NCI-H2196 treated with DMSO at 0.1 percent for 48 hours (cell line): ENCODE results near the gene RFK.
"Not testable (repeated sequence)": the region's sequence is repeated elsewhere in the genome, so short reads cannot be mapped to it uniquely, and the experiment has no call there.

Experiments
- DNase-seq: peaks from one replicate; lab custom pipeline; 2025; ENCODE audit not compliant: unreplicated experiment; lab: John Stamatoyannopoulos, UW

The RFK gene

DNA sequence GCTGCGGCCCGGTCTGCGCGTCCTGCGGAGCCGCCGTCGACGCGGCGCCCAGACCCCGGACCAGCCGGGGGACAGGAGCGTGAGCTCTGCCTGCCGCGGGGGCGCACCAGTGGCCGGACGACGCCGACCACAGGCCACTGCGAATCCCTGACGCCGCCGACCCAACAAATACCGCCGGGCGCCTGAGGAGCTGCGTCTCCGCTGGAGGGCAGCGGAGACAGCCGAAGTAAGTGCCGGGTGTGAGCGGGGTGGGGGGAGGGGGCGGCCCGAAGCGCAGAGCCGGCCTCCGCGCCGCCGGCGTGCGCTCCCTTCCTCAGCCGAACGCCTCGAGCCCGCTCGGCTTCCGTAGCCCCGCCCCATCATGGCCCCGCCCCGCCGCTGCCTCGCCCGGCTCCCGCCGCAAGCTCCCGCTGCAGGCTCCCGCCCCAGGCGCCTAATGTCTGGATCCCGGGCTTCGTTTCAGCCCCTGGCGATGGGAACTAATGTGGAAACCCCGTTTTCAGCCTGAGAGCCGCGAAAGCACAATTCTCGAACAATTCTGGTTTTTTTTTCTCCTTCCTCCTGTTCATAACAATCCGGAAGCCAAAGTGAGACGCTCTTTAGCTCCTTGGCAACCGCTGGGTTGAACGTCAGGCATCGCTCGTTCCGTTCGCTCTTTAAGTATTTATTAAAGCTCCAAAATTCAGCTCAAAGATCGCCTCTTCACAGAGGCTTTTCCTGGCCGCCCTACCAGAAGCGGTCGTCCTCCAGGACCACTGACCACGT lies at the start of gene RFK:
Gene RFK (minus strand): TSS at position 232 of the 765 bp plus-strand sequence. CDS start 255 bp downstream, outside the sequence.
- DNase-seq, result peak; percentile 80

DNA sequence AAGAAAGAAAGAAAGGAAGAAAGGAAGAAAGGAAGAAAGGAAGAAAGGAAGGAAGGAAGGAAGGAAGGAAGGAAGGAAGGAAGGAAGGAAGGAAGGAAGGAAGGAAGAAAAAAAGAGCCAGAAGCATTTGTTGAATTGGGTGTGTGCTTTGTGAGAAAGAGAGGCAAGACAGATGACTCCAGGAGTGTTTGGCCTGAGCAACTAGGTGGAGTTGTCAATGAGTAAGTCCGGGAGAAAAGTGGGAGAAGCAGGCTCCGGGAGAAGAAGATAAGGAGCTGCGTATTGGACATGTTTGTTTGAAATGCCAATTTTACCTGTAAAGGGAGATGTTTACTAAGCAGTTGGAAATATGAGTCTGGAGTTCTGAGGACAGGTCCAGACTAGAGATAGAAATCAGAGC lies 49.7 kb upstream of the RFK start:
- DNase-seq, result no peak

DNA sequence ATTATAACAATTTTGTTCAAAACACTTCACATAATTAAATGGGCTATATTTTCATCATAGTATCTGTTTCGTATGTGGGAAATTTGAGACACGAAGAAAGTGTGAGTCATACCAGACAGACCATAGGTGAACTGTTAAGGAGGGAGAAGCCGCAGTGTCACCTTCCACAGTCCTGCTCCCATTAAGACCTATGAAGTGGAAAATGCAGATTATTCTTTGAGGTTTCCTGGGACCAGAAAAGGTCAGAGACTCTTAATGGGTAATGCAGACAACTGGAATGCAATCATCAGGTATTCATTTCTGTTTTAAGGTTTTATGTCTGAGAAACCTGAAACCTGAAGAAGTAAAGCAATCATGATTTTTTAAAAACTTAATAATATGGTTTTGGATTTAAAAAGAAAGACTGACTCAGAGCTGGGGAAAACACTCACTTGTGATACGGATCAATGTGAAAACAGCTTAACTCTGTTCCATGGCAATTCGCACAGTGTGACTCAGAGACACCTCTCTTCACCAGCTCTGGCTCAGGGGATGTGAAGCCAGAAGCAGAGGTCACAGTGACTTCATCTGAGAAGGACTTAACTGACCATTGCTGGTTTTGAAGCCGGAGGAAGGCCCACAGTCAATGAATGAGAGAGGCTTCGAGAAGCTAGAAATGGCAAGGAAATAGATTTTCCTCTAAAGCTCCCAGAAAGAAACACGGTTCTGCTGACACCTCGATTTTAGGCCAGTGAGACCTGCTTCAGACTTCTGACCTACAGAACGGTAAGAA lies 47.5 kb upstream of the RFK start:
- no peak for DNase-seq

DNA sequence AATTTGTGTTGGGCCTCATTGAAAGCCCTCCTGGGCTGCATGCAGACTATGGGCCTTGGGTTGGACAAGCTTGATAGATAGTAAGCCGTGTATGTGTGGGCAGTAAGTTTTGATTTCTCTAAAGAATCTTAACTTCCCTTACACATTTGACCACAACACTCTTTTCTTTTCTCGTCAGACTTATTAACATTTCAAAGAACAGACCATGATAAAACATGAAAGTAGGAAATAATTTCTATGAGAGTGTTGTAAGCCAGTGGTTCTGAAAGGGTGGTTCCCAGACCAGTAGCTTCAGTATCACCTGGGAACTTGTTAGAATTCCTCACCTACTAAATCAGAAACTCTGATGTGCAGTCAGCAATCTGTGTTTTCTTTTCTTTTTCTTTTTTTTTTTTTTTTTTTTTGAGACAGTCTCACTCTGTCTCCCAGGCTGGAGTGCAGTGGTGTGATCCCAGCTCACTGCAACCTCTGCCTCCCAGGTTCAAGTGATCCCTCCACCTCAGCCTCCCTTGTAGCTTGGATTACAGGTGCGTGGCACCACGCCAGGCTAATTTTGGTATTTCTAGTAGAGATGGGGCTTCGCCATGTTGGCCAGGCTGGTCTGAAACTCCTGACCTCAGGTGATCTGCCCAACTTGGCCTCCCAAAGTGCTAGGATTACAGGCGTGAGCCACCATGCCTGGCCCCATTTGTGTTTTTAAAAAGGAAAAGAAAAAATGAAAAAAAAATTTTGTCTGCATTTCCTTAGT lies 44.8 kb upstream of the RFK start:
- no peak for DNase-seq

DNA sequence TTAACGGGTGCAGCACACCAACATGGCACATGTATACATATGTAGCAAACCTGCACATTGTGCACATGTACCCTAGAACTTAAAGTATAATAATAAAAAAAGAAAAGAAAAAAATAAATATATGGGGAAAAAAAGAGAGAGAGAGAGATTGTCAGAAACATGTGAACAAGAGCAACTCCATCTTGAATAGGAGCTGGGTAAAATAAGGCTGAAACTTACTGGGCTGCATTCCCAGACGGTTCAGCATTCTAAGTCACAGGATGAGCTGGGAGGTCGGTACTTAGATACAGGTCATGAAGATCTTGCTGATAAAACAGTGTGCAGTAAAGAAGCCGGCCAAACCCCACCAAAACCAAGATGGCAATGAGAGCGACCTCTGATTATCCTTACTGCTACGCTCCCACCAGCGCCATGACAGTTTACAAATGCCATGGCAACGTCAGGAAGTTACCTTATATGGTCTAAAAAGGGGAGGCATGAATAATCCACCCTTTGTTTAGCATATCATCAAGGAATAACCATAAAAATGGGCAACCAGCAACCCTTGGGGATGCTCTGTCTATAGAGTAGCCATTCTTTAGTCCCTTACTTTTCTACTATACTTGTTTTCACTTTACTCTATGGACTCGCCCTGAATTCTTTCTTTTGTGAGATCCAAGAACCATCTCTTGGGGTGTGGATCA lies 42.9 kb upstream of the RFK start:
- not testable (repeated sequence) for DNase-seq

DNA sequence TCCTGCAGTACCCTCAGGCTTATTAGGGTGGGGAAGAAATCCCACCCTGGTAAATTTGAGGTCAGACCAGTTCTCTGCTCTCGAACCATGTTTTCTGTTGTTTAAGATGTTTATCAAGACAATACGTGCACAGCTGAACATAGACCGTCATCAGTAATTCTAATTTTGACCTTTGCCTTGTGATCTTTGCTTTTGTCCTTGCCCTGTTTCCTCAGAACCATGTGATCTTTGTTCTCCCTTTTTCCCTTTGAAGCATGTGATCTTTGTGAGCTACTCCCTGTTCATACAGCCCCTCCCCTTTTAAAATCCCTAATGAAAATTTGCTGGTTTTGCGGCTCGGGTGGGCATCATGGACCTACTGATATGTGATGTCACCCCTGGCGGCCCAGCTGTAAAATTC lies 40.7 kb upstream of the RFK start:
- not testable (repeated sequence) for DNase-seq

DNA sequence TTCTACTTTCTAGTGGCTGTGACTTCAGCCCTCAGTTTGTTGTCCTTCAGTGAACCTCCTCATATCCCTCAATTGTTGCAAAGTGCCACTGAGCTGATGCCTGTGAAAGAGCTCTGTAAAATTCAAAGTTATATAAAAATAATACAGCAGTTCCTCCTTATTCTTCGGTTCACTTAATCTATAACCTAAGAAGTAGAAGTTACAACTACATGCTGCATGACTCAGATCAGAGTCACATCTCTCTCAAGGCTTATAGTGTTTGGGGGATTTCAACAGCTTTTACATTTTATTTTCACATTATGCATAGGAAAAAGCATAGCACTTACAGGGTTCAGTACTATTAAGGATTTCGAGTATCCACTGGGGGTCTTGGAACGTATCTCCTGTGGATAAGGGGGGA lies 39.6 kb upstream of the RFK start:
- no peak for DNase-seq

DNA sequence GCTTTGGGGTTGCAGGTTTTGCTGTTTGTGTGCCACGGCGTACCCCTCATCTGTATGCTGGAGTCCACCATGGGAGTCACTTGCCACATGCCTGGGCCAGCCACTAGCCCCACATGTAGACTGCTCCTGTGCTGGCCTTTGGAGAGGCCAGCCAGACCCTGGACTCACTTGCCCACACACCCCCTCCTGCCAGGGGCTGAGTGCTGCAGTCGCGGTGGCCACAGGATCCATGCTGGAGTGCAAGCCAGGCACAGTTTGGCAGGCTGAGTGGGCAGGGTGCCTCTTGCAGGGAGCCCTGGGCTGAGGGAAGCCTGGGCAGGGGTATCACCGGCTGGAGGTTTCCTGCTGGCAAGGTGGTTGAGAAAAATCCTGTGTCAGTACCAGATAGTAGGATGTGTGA lies 39.2 kb upstream of the RFK start:
- no peak for DNase-seq

DNA sequence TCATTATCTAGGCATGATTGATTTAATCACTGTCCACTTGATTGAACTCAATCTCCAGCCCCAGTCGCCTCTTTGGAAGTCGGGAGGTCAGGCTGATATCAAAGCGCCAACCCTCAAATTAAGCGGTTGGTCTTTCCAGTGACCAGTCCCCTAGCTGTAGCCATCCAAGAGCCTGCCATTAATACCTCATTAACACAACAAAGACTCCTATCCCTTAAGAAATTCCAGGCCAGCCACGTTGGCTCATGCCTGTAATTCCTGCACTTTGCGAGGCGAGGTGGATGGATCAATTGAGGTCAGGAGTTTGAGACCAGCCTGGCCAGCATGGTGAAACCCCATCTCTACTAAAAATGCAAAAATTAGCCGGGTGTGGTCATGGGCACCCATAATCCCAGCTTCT lies 37.4 kb upstream of the RFK start:
- DNase-seq, result no peak

DNA sequence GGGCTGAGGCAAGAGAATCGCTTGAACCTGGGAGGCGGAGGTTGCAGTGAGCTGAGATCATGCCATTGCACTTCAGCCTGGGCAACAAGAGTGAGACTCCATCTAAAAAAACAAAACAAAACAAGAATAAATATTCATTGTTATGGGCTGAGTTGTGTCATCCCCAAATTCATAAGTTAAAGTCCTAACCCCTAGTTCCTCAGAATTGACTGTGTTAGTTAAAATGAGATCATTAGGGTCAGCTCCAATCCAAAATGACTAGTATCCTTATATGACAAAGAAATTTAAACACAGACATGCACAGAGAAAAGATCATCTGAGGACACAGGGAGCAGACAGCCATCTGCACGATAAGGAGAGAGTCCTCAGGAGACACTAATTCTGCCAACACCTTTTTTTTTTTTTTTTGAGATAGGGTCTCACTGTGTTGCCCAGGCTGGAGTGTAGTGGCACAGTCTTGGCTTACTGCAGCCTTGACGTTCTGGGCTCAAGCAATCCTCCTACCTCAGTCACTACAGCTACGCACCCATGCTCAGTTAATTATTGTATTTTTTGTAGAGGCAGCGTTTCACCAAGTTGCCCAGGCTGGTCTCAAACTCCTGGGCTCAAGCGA lies 32.7 kb upstream of the RFK start:
- no peak for DNase-seq

DNA sequence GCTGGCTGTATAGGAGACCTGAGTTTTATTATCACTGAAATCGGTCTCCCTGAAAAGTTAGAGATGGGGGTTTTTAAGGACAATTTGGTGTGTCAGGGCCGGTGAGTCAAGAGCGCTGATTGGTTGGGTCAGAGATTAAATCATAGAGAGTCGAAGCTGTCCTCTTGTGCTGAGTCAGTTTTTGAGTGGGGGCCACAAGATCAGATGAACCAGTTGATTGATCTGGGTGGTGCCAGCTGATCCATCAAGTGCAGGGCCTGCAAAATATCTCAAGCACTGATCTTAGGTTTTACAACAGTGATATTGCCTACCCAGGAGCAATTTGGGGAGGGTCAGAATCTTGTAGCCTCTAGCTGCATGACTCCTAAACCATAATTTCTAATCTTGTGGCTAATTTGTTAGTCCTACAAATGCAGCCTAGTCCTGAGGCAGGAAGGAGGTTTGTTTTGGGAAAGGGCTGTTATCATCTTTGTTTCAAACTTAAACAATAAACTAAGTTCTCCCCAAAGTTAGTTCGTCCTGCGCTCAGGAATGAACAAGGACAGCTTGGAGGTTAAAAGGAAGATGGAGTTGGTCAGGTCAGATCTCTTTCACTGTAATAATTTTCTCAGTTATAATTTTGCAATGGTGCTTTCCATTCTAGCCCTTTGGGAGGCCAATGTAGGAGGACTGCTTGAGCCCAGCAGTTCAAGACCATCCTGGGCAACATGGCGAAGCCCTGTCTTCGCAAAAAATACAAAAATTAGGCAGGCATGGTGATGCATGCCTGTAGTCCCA lies 31.6 kb upstream of the RFK start:
- no peak for DNase-seq

DNA sequence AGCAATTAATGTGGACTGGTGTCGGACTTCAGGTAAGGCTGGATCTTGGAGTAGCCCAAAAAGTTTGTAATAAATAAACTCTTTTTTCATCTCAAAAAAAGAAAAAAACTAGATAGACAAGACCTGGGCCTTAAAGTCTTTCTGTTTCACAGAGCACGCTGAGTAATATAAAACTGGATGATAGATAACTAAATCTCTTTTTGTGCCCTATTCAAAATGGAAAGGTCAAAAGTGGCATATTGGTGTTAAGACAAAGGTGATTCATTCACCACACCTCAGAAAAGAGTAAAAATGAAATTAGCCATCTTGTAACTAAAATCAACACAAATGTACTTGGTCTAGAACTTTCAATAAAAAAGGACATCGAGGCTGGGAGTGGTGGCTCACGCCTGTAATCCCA lies 30.3 kb upstream of the RFK start:
- no peak for DNase-seq

DNA sequence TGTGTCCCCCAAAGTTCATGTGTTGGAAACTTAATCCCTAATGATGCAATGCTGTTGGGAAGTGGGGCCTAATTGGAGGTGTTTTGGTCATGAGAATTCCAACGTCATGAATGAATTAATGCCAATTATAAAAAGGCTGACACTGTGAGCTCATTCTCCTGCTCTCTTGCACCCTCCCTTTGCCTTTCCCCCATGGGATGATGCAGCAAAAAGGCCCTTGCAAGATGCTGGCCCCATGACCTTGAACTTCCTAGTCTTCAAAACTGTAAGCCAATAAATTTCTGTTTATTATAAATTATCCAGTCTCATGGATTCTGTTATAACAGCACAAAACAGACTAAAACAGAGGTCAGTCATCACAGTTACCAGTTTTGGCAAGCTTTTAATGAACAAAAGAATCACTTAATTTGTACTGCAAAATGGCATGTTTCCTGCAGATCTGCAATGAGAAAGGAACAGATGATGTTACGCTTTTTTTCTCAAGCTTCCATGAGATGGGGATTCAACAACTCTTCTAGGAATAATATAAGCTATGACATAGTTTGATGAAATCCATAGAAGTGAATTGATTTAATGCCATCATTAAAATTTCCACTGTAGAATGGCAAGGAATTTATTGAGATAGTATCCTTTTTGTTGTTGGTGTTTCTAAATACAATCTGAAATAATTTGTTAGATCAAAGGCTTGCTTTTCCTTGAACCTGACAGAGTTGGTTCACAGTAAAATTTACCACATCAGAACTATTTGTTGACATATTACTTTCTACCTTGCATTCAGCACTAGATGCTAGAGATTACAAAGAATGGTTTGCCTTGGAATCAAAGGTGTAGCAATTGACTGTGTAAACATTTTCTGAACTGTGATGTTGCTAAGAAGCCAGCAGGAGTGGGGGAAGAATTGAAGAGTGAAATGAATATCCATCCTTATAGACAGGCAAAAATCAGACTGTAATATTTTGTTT lies 29.3 kb upstream of the RFK start:
- no peak for DNase-seq

DNA sequence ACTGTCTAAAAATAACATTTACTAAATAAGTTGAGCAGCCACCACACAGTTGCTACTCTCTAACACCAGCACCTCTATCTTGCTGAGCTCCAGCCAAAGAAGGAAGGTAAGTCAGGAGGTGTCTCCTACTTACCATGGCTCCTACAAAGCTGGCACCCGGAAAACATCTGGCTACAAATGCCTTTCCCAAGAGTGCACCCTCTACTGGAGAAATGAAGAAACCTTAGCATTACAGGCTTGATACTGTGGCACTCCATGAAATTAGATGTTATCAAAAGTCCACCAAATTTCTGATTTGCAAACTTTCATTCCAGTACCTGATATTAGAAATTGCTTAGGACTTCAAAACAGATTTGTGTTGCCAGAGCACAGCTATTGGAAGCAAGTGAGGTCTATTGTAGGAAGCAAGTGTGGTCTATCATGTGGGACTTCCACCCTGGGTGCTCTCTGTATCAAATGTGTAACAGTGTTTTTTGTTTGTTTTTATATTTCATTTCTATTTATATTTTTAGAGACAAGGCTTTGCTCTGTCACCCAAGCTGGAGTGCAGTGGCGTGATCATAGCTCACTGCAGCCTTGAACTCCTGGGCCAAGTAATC lies 25.7 kb upstream of the RFK start:
- DNase-seq, result no peak

DNA sequence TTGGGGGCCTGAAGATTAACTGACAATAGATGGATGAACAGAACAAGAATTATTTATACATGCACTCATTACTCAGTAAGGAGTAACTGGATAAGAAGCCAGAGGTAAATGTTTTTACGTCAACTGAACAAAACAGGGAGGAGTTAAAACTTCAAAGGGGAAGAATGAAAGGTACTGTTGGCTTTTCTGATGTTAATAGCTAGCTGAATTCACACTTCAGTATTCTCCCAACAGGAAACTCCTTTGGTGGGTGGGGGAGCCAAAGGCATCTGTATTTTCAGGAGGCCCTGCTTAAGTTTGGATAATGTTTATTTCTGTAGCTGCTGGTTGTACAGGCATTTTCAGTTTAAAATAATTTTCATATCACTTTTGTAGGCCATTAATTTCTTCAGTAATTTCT lies 23.2 kb upstream of the RFK start:
- no peak for DNase-seq

DNA sequence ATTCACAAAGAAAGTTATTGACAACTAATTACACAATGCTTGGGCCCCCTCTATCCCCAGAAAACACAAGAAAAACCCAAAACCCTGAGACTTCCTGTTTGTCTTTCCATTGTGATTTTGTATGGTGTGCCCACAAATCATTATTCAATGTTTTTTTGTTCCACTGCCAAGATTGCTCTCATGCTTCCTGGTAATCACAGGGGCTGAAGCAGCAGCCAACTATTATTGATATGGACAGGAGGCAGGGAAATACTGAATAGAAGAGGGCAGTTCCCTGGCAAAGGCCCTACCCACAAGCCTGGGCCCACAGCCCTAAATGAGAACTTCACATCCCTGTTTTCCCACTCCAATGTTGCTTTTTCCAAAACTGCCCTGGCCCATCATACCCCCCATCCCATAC lies 21.5 kb upstream of the RFK start:
- DNase-seq, result peak; percentile 61

DNA sequence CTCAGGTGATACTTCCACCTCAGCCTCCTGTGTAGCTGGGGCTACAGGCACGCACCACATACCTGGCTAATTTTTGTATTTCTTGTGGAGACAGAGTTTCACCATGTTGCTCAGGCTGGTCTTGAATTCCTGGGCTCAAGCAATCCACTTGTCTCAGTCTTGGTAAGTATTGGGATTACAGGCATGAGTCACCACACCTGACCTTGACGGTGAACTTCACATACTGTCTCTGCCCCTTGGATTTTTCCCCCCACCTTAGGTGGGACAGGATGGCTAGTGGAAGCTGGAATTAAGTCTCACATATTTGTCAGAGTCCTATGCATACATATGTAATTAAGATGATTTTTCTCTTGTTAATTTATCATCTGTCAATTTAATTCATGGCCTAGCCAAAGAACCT lies 20.9 kb upstream of the RFK start:
- DNase-seq, result no peak

DNA sequence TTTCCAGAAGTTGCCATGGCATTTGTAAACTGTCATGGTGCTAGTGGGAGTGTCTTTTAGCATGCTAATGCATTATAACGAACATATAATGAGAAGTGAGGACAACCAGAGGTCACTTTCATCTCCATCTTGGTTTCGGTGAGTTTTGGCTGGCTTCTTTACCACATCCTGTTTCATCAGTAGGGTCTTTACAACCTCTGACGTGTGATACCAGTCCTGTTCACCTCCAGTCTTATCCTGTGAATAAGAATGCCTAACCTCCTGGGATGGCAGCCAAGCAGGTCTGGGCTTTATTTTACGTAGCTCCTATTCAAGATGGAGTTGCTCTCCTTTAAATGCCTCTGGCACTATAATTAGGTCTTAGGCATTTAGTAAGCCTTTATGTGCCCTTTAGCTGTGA lies 20.4 kb upstream of the RFK start:
- peak; percentile 22 for DNase-seq

DNA sequence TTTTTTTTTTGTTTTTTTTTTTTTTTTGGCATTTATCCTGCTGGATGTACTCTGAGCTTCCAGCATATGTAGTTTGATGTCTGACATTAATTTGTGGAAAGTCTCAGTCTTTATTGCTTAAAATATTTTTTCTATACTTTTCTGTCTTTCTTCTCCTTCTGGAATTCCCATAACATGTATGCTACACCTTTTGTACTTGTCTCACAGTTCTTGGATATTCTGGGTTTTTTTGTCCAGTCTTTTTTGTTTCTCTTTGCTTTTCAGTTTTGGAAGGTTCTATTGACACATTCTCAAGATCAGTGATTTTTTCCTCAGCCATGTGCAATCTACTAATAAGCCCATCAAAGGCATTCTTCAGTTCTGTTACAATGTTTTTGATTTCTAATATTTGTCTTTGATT lies 19.4 kb upstream of the RFK start:
- DNase-seq, result no peak
